ENCODE measurements around the gene ADAMTS18. TPM values are rescaled to one million over a fixed set of nuclear protein-coding genes. Genes with fewer than 3 reads are reported as not detected.

ADAMTS18 gene, protein sequence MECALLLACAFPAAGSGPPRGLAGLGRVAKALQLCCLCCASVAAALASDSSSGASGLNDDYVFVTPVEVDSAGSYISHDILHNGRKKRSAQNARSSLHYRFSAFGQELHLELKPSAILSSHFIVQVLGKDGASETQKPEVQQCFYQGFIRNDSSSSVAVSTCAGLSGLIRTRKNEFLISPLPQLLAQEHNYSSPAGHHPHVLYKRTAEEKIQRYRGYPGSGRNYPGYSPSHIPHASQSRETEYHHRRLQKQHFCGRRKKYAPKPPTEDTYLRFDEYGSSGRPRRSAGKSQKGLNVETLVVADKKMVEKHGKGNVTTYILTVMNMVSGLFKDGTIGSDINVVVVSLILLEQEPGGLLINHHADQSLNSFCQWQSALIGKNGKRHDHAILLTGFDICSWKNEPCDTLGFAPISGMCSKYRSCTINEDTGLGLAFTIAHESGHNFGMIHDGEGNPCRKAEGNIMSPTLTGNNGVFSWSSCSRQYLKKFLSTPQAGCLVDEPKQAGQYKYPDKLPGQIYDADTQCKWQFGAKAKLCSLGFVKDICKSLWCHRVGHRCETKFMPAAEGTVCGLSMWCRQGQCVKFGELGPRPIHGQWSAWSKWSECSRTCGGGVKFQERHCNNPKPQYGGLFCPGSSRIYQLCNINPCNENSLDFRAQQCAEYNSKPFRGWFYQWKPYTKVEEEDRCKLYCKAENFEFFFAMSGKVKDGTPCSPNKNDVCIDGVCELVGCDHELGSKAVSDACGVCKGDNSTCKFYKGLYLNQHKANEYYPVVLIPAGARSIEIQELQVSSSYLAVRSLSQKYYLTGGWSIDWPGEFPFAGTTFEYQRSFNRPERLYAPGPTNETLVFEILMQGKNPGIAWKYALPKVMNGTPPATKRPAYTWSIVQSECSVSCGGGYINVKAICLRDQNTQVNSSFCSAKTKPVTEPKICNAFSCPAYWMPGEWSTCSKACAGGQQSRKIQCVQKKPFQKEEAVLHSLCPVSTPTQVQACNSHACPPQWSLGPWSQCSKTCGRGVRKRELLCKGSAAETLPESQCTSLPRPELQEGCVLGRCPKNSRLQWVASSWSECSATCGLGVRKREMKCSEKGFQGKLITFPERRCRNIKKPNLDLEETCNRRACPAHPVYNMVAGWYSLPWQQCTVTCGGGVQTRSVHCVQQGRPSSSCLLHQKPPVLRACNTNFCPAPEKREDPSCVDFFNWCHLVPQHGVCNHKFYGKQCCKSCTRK (N-terminal part only)
- 0.19 TPM in 2 replicates for total RNA-seq (2021; fragmentation: NEBNext Ultra II Directional; extraction: Animal tissue kit (Norgen Biotek cat#: 25700))
- polyA plus RNA-seq (2011; rRNA removed): 0.05 and 0.16 TPM in 2 replicates
- 0.13 TPM for polyA plus RNA-seq (2011; cell fraction: cytosol; rRNA removed)
- 0.16 TPM for polyA plus RNA-seq (2011; cell fraction: nucleus; rRNA removed)
- 0.08 to 0.50 TPM (median 0.25 TPM) in 4 replicates for polyA plus RNA-seq (2012, experiment 1 of 2)
- polyA plus RNA-seq (2012, experiment 2 of 2): not detected
- polyA plus RNA-seq (2013, experiment 1 of 2): 0.26 TPM
- polyA plus RNA-seq (2013, experiment 2 of 2): 0.09 TPM
- polyA minus RNA-seq (2011; rRNA and poly(A)+ RNA removed): 0.41 and 0.63 TPM in 2 replicates
- polyA minus RNA-seq (2011; cell fraction: cytosol; rRNA and poly(A)+ RNA removed): 0.44 TPM
- 2.1 TPM for polyA minus RNA-seq (2011; cell fraction: nucleus; rRNA and poly(A)+ RNA removed)
- long read RNA-seq, experiment 1: 0 reads
- long read RNA-seq, experiment 2: 0 reads

GRCh38 chr16:77434530-77435271 lies at the start of gene ADAMTS18:
ADAMTS18 (minus strand) TSS chr16:77435034; CDS start chr16:77434695, 339 bp downstream.
- ChIA-PET CTCF (ENCODE audit: partially characterized antibody) (interaction anchor here (0.7 to 13.9 kb wide), 17 partner anchors 11 to 213 kb away, joined by 3 to 223 read pairs (median 4); no protein-coding TSS in a partner anchor), POLR2A (ENCODE audit: partially characterized antibody) (interaction anchor here (1.1 kb wide), 1 partner anchor 18 kb away, joined by 3 read pairs; no protein-coding TSS in a partner anchor)
- H3K79me2 ChIP-seq (ENCODE audit: control insufficient read depth in 1 of 2, insufficient read depth in 2 of 2, low read length in 2 of 2): no peaks in the 10 kb centered on the region
- no peak within 1 kb of the TSS for H2BK15ac ChIP-seq (ENCODE audit: low read length)
- WGBS, 2 experiments (ENCODE audit: extremely low coverage in 1 of 2, insufficient coverage in 1 of 2, insufficient read length in 1 of 2, insufficient replicate concordance in 2 of 2, low coverage in 1 of 2, low lambda C conversion rate in 2 of 2, missing lambda C conversion rate in 1 of 2): 3% methylated on average over 37 of the region's 92 CpGs; no CpG with 5 or more reads in 1 of the 2 experiments
- peaks cover 0 to 2% of the 10 kb centered on the region in 2 experiments for H4K20me1 ChIP-seq (replicated peaks in 1 of 2; ENCODE audit: control insufficient read depth in 1 of 2, insufficient read depth in 2 of 2, low read length in 2 of 2)
- H2BK20ac ChIP-seq (ENCODE audit: low read length): 0 out of 2 replicates have a peak within 1 kb of the TSS, but pooled peaks have one; percentile 3
- H3K36me3 ChIP-seq (ENCODE audit: control insufficient read depth in 2 of 4, insufficient read depth in 4 of 4, low read length in 3 of 4): no peaks in the 10 kb centered on the region
- no peak within 1 kb of the TSS for H3K9ac ChIP-seq (replicated peaks in 1 of 4; ENCODE audit: extremely low read depth in 1 of 4, low read depth in 3 of 4, low read length in 3 of 4)
- H2BK12ac ChIP-seq (ENCODE audit: low read depth, low read length): no peak within 1 kb of the TSS
- H3K9me3 ChIP-seq (ENCODE audit: insufficient read depth in 2 of 2, low read depth in 1 of 2, low read length in 1 of 2): no peaks in the 10 kb centered on the region
- H3K27me3 ChIP-seq (replicated peaks in 1 of 4; ENCODE audit: control insufficient read depth in 3 of 4, extremely low read depth in 1 of 4, insufficient read depth in 3 of 4, low read length in 3 of 4): peaks cover 14 to 48% (median 39%) of the 10 kb centered on the region in 4 experiments
- H3K4me1 ChIP-seq (replicated peaks in 1 of 4; ENCODE audit: control insufficient read depth in 3 of 4, insufficient read depth in 4 of 4, low read length in 3 of 4): peaks cover 0 to 4% (median 0%) of the 10 kb centered on the region in 4 experiments; a peak in 3 of 7 replicates
- no peaks in the 10 kb centered on the region for H3K79me1 ChIP-seq (ENCODE audit: low read depth, low read length)
- no peak within 1 kb of the TSS for H2AK5ac ChIP-seq (ENCODE audit: low read depth, low read length)
- no peak within 1 kb of the TSS for H3K56ac ChIP-seq (replicated peaks; ENCODE audit: insufficient read length, low read depth, low read length)
- peak within 1 kb of the TSS; percentile 90 for H2AFZ ChIP-seq (ENCODE audit: low read length)
- DNase-seq (ENCODE audit: low read depth in 1 of 2, low spot score in 2 of 2) (peak in 1 of 2 experiments; percentile 63), FAIRE-seq (no peak)
- H3K23me2 ChIP-seq (ENCODE audit: low read depth, low read length): peaks cover 6% of the 10 kb centered on the region; the same call in 1 of the 2 replicates
- H3K14ac ChIP-seq (ENCODE audit: insufficient read length): no peak within 1 kb of the TSS
- no peak within 1 kb of the TSS for H3K27ac ChIP-seq (ENCODE audit: low read depth, low read length)
- no peak within 1 kb of the TSS for H2BK5ac ChIP-seq (ENCODE audit: low read depth, low read length)
- H4K5ac ChIP-seq (ENCODE audit: insufficient read length, low read depth, low read length): no peak within 1 kb of the TSS
- H4K8ac ChIP-seq (ENCODE audit: extremely low read depth, insufficient read depth, low read length): peak within 1 kb of the TSS; percentile 21; the same call in 1 of the 2 replicates
- H4K91ac ChIP-seq (replicated peaks; ENCODE audit: insufficient read length, low read length): no peak within 1 kb of the TSS
- peak within 1 kb of the TSS; percentile 52 to 81 (median 63) for H3K4me3 ChIP-seq (ENCODE audit: extremely low read depth in 1 of 4, insufficient read depth in 2 of 4, low read depth in 3 of 4, low read length in 4 of 4)
- H2BK120ac ChIP-seq (replicated peaks; ENCODE audit: low read depth, low read length): no peak within 1 kb of the TSS
- H3K4me2 ChIP-seq (ENCODE audit: insufficient read depth in 1 of 2, low read depth in 2 of 2, low read length in 2 of 2): peak within 1 kb of the TSS; percentile 69 to 93
- H3K18ac ChIP-seq (ENCODE audit: extremely low read depth, low read length): no peak within 1 kb of the TSS; the same call in 1 of the 2 replicates
- H3K4ac ChIP-seq (replicated peaks; ENCODE audit: insufficient read length, low read depth, low read length): no peak within 1 kb of the TSS
- no peak within 1 kb of the TSS for H3K23ac ChIP-seq (ENCODE audit: insufficient read length)
- peak; percentile 8; the same call in 1 of the 2 replicates for TF ChIP-seq BACH1 (IDR thresholded peaks at IDR 0.05; ENCODE audit: low read length)

All from H1 (cell line).